T-helper 2 cell (primary cell): ENCODE results near the gene SPAG16.

Source experiments
- DNase-seq, 5 experiments: peaks; one replicate each; pipeline versions ENCODE4 v3.0.0 to v3.0.0-alpha.2; 2012 to 2022

The SPAG16 gene

DNA sequence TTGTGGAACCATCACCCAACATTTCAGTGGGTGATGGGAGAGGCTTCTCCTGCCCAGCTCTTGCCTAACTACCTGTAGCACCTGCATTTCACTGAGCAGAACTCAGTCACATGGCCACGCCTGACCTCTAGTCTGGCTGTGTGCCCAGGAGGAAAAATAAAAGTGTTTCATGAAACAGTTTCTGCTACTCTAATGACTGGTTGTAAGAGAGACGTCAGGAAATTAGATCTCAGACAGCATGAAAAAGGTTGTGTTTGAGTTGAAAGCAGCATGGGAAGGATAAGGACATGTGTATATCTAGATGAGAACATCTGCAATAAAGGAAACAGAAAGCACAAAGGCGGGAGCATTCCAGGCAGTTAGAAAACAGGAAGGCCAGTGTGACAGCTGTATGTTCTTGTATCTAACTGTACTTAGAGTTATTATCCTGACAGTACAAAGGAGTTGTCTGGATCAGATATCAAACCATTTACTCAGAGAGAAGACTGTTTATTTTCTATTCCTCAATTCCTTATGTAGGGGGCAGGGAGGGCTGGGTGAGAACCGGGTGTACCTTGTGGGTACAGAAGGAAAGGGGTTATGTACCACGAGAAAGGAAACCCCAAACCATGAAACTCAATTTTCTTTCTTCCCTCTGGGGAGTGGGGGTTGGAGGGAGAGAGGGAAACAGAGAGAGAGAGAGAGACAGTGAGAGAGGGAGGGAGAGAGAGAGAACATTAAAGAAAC, 819.2 kb downstream of the SPAG16 start:
- DNase-seq, result no peak

DNA sequence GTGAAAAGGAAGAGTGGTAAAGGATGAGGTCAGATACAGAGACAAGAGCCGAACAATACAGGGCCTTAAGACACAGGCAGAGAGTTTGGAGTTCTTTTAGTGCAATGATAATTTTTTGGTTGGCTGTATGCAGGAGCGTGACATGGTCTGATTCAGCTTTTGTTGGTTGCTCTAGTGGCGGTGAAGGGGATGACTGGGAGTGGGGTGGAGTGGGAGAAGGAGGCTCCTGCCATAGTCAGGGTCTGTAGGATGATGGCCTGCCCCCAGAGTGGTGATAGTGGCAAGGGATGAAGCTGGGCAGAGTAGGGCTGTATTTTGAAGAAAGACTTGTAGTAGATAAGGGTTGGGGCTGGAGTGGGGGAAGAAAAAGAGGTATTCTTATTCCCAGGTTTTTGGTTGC, 820.0 kb downstream of the SPAG16 start:
- DNase-seq, result no peak

- DNase-seq, result no peak
These were observed 820.7 kb downstream of the SPAG16 start for GRCh38 chr2:214104967-214105366.

- DNase-seq, result no peak
These were observed 823.5 kb downstream of the SPAG16 start for GRCh38 chr2:214107726-214108125.

DNA sequence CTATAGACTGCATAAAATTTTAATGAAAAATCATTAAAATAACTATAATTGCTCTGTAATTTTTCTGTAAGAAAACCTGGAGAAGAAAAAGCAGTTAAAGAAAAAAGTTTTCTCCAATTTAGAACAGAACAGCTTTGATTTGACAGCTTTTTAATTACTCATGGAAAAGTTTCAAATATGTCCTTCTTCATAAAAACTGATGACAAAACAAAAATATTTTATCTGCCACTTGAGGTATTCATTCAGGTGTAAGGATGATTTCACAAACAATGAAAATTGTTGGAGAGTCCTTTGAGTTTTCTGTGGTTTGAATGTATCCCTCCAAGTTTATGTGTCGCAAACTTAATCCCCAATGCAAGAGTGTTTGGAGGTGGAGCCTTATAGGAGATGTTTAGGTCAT, 824.3 kb downstream of the SPAG16 start:
- no peak for DNase-seq

- no peak for DNase-seq
These were observed 832.8 kb downstream of the SPAG16 start for GRCh38 chr2:214117054-214117453.

DNA sequence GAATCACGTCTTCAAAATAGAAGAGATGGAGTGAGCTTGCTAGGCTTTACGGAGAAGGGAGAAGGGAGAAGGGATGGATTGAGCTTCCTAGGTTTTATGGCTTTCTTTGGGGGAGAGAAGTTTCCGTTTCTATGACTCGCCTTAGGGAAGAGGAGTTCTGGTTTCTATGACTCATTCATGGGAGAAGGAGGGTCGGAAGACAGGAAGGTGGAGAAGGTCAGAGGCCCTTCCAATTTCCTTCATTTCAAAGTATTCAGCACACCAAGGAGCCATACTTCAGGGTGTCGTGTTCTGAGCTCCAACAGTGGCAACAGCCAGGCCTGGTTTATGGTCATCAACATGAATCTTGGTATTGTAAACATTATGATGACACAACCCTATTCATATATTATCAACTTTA, 841.9 kb downstream of the SPAG16 start:
- no peak for DNase-seq

- DNase-seq, result no peak
These were observed 842.9 kb downstream of the SPAG16 start for GRCh38 chr2:214127170-214127569.

GRCh38 chr2:214127571-214127970, 843.3 kb downstream of the SPAG16 start:
- DNase-seq, result no peak

DNA sequence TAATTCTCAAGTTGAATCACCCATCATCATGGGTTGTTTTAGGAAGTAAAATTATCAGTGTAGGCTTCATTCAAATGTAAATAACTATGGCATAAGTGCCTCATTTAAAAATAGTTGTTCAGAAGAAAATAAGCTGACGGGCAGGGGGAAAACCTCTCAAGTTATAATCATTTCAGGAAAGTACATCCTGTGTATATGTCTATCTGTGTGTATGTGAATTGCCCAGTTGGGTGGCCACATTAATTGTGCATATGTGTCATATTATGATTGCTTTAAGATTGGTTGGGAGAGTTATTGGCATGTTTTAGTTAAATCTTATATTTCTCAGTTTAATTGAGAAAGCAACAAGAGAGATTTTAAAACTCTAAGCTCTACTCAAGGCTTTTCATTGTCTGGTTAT, 843.8 kb downstream of the SPAG16 start:
- DNase-seq, result no peak

- peak in 1 of 5 experiments; percentile 2 for DNase-seq
These were observed 845.9 kb downstream of the SPAG16 start for GRCh38 chr2:214130114-214130513.

DNA sequence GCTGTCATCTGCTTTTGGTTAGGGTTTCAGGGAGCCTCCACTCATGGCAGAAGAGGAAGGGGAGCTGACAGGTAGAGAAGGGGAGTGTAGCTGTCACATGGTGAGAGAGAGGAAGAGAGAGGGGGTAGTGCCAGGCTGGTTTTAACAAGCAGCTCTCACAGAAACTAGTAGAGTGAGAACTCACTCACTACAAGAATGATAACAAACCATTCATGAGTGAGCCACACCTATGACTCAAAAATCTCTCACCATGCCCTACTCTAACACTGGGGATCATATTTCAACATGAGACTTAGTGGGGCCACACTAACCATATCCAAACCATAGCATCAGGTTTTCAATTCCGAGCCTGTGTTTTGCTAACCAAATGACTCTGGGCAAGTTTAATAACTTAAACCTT, 851.7 kb downstream of the SPAG16 start:
- DNase-seq, result no peak

DNA sequence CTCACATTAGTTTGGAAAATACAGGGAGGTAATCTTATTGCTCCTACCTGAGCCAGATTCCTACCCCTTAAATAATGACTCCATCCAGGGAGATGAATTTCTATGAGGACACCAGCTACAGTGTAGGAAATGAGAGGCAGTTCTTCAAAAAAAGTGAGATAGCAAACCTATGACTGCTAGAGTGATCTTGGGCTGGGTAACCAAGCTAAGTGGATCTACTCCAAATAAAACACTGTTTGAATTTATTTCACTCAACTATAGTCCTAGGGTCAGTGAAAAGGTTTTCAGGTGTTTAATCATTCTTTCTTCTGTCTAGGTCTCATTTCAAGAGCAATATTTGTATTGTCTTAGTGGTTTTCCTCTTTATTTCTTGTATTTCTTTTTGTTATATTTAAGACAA, 854.5 kb downstream of the SPAG16 start:
- no peak for DNase-seq

GRCh38 chr2:214139630-214140284, 855.5 kb downstream of the SPAG16 start:
- no peak for DNase-seq

- DNase-seq, result no peak
These were observed 872.7 kb downstream of the SPAG16 start for GRCh38 chr2:214156971-214157370.

GRCh38 chr2:214158851-214159250, 874.6 kb downstream of the SPAG16 start:
- DNase-seq, result no peak

DNA sequence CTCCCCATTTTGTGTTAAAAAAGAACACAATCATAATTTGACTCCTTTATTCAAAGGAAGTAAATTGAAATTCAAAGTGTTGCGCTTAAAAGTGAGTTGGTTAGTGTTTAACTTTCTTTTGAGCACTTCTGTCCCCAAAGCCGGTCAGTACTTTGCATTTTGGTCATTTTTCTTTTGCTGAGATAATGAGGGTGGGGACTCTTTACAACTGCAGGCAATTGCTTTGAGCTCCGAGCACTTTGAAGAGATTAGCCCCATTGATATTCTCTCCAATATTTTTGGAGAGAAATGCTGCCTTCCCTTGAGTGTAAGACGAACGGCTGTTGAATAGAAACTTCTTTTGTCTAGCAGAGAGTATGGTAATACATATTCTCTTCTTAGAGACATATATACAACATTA, 885.0 kb downstream of the SPAG16 start:
- no peak for DNase-seq

DNA sequence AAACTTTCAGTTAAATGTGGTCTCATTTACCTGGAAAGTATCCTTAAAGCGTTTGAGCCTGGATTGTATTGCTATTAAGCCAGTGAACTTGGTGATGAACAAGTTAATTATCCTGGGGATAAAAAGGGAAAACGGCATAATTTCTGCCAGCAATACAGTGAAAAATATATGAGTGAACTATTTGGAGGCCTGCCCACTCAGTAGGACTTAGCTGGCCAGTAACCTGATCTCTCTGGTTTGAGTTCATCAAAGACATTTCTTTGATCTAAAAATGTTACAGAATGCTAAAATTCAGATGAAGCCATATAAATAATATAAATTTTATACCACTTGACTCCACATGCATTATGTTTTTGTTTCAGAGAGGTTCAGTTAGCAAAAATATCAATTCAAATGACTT, 885.5 kb downstream of the SPAG16 start:
- DNase-seq, result no peak

- no peak for DNase-seq
These were observed 890.3 kb downstream of the SPAG16 start for GRCh38 chr2:214174563-214174962.

- no peak for DNase-seq
These were observed 895.8 kb downstream of the SPAG16 start for GRCh38 chr2:214180071-214180470.

- DNase-seq, result no peak
These were observed 896.4 kb downstream of the SPAG16 start for GRCh38 chr2:214180686-214181085.

GRCh38 chr2:214184461-214184860, 900.2 kb downstream of the SPAG16 start:
- no peak for DNase-seq

GRCh38 chr2:214185546-214185945, 901.3 kb downstream of the SPAG16 start:
- no peak for DNase-seq

GRCh38 chr2:214192711-214193110, 908.4 kb downstream of the SPAG16 start:
- no peak for DNase-seq

DNA sequence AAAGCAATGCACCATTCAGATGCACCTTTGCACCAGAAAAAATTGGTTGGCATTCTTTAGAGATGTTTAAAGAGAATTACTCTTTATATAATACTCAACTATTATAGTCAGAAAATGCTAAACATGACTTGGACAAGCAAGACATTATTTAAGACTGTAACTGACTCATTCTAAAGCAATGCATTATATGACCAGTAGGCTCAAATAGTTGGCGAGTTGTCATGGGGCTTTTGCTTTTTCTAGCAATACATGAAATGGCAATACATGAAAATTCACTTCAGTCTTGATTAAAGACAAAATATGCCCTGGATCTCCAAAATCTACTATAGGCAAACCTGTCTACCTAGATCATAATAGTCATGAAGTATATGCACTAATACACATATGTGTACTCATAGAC, 909.7 kb downstream of the SPAG16 start:
- no peak for DNase-seq
